ENCODE measurements around the gene SEMA5A.

- TF ChIP-seq, protein P1, sequence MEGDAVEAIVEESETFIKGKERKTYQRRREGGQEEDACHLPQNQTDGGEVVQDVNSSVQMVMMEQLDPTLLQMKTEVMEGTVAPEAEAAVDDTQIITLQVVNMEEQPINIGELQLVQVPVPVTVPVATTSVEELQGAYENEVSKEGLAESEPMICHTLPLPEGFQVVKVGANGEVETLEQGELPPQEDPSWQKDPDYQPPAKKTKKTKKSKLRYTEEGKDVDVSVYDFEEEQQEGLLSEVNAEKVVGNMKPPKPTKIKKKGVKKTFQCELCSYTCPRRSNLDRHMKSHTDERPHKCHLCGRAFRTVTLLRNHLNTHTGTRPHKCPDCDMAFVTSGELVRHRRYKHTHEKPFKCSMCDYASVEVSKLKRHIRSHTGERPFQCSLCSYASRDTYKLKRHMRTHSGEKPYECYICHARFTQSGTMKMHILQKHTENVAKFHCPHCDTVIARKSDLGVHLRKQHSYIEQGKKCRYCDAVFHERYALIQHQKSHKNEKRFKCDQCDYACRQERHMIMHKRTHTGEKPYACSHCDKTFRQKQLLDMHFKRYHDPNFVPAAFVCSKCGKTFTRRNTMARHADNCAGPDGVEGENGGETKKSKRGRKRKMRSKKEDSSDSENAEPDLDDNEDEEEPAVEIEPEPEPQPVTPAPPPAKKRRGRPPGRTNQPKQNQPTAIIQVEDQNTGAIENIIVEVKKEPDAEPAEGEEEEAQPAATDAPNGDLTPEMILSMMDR (IDR thresholded peaks at IDR 0.05): no peak
- no peak for TF ChIP-seq POLR2A (IDR thresholded peaks at IDR 0.05)
Observed at GRCh38 chr5:9112520-9113291, 433.2 kb downstream of the SEMA5A start.
